Immature natural killer cell (primary cell): Measurements from ENCODE around the gene SRCIN1. TPM values are rescaled to one million over a fixed set of nuclear protein-coding genes. Genes with fewer than 3 reads are reported as not detected.

ENCODE experiments used
- polyA plus RNA-seq, 3 donors: library from polyadenylated mRNA; unstranded; fragments of 300-500 nt; fragmentation: Illumina TruSeq; gene quantifications; one replicate each; pipeline ENCODE4 v1.2.3, GENCODE V29; 2021

Gene SRCIN1
- polyA plus RNA-seq, 3 donors from 2014 or later, result not detected

Other genes with a start within 250 kb of the SRCIN1 start
- not detected for gene ARHGAP23, start 177.5 kb downstream of the SRCIN1 start, polyA plus RNA-seq
- gene EPOP, start 69.0 kb upstream of the SRCIN1 start, polyA plus RNA-seq, result not detected
- 10 to 100 TPM in 1 of 3 donors, 1 to 10 TPM in 2; 3.8 to 24.5 (median 7.4) TPM for gene MLLT6, start 99.3 kb upstream of the SRCIN1 start, polyA plus RNA-seq
- gene CISD3, start 124.4 kb upstream of the SRCIN1 start, polyA plus RNA-seq, result 100 to 1,000 TPM; 143 to 197 (median 160) TPM
- not detected for gene PCGF2, start 142.4 kb upstream of the SRCIN1 start, polyA plus RNA-seq
- gene PSMB3, start 146.8 kb upstream of the SRCIN1 start, polyA plus RNA-seq, result 100 to 1,000 TPM; 509 to 821 (median 662) TPM
- gene PIP4K2B, start 193.6 kb upstream of the SRCIN1 start, polyA plus RNA-seq, result 10 to 100 TPM in 2 of 3 donors, 1 to 10 TPM in 1; 6.2 to 15.4 (median 12.5) TPM
- gene CWC25, start 219.4 kb upstream of the SRCIN1 start, polyA plus RNA-seq, result 10 to 100 TPM in 1 of 3 donors, 1 to 10 TPM in 2; 4.3 to 11.1 (median 5.2) TPM
- gene RPL23, start 247.8 kb upstream of the SRCIN1 start, polyA plus RNA-seq, result 100 to 1,000 TPM; 285 to 713 (median 532) TPM